Upper lobe of left lung (tissue), 6 donors: ENCODE results near the gene TNFRSF18. TPM values are rescaled to one million over a fixed set of nuclear protein-coding genes. Genes with fewer than 3 reads are reported as not detected.

Source experiments
- ATAC-seq, 2 donors: fragments of 200-7000 bp; cut with Tn5 transposase; one replicate each; pipeline ENCODE4 v1.9.1; 2022; ENCODE audit warnings: mild to moderate bottlenecking in 2 of 2, moderate library complexity in 2 of 2; ENCODE audit not compliant: low FRiP score in 2 of 2
- DNase-seq, 2 donors: peaks; one replicate each; pipeline ENCODE4 v3.0.0-alpha.2; 2019 to 2020
- H3K27ac ChIP-seq, 4 donors: fragments of 200-600 bp; sonication (generic); one replicate each; pipeline ENCODE4 v1.5.1; 2016 to 2019
- H3K27me3 ChIP-seq, 4 donors: fragments of 200-600 bp; sonication (generic); one replicate each; pipeline ENCODE4 v1.5.1; 2017 to 2019
- H3K36me3 ChIP-seq, 4 donors: fragments of 200-600 bp; sonication (generic); one replicate each; pipeline ENCODE4 v1.5.1; 2016 to 2019
- H3K4me1 ChIP-seq, 4 donors: fragments of 200-600 bp; sonication (generic); one replicate each; pipeline ENCODE4 v1.5.1; 2018 to 2019
- H3K4me3 ChIP-seq, 4 donors: fragments of 200-600 bp; sonication (generic); one replicate each; pipeline ENCODE4 v1.5.1; 2017 to 2019; ENCODE audit warnings: mild to moderate bottlenecking in 2 of 4, moderate library complexity in 1 of 4
- H3K9me3 ChIP-seq, 4 donors: fragments of 200-600 bp; sonication (generic); one replicate each; pipeline ENCODE4 v1.5.1; 2018 to 2019
- EP300 ChIP-seq, 4 donors: sonication (generic); formaldehyde crosslinking; IDR thresholded peaks; one replicate each; pipeline ENCODE4 v1.5.1; 2017; ENCODE audit warnings: antibody characterized with exemption in 4 of 4, control low read depth in 2 of 4
- POLR2A ChIP-seq, 4 donors: fragments of 450-650 bp; IDR thresholded peaks; one replicate each; pipeline ENCODE4 v1.5.1; 2016 to 2017; ENCODE audit warnings: antibody characterized with exemption in 4 of 4, mild to moderate bottlenecking in 2 of 4
- POLR2AphosphoS5 ChIP-seq, 2 donors: sonication (generic); formaldehyde crosslinking; IDR thresholded peaks; one replicate each; pipeline ENCODE4 v1.5.1; 2017; ENCODE audit warnings: antibody characterized with exemption in 2 of 2
- WGBS, 2 donors: methylation state at CpG; one replicate each; pipeline ENCODE4 v1.1.5; 2017 to 2018; 5-methylcytosine and 5-hydroxymethylcytosine counted together
- total RNA-seq, 6 donors: library from RNA; depleted of rRNA in 4 of 6; stranded (reverse); fragments of >200 nt in 4 of 6; gene quantifications; one replicate each; pipeline versions ENCODE4 v1.1.0 to v1.2.1, GENCODE V29; 2016 to 2021
- TF ChIP-seq, protein P1 (sequence below), 6 experiments: fragments of 450-650 bp in 4 of 6; fragments of 200-600 bp in 2 of 6; sonication (generic) in 2 of 6; IDR thresholded peaks; one replicate each; pipeline ENCODE4 v1.5.1; 2016 to 2019; ENCODE audit warnings: antibody characterized with exemption in 6 of 6
- donor health status: DM: no; HTN: no; CAD: no; lungs with moderate emphysema.
- donor health status: DM: no; HTN: yes; CAD: no; lungs with severe emphysema.

TNFRSF18 gene, protein sequence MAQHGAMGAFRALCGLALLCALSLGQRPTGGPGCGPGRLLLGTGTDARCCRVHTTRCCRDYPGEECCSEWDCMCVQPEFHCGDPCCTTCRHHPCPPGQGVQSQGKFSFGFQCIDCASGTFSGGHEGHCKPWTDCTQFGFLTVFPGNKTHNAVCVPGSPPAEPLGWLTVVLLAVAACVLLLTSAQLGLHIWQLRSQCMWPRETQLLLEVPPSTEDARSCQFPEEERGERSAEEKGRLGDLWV
- 1 to 10 TPM in 4 of 6 donors, under 1 TPM in 1, not detected in 1; 0.89 to 3.4 (median 2.1) TPM for total RNA-seq

- Histone ChIP-seq H3K27ac (peak within 1 kb of the TSS in 2 of 4 donors; percentile 16 to 39), H3K27me3 (peaks cover 0 to 21% (median 11%) of the 10 kb centered on the region in 4 donors), H3K4me3 (peak within 1 kb of the TSS in 3 of 4 donors; percentile 23 to 36 (median 35)), H3K9me3 (no peaks in the 10 kb centered on the region), H3K4me1 (peaks cover 16 to 38% (median 27%) of the 10 kb centered on the region in 4 donors), H3K36me3 (no peaks in the 10 kb centered on the region)
- DNase-seq: peak; percentile 64 to 88
- 3 to 57% methylated on average over 3 to 21 of the region's 49 CpGs for WGBS, 2 donors
- ATAC-seq: peak in 1 of 2 donors; percentile 22
- TF ChIP-seq EP300 (IDR thresholded peaks at IDR 0.05) (no peak), POLR2AphosphoS5 (IDR thresholded peaks at IDR 0.05) (no peak), POLR2A (IDR thresholded peaks at IDR 0.05) (no peak)
- TF ChIP-seq, protein P1, sequence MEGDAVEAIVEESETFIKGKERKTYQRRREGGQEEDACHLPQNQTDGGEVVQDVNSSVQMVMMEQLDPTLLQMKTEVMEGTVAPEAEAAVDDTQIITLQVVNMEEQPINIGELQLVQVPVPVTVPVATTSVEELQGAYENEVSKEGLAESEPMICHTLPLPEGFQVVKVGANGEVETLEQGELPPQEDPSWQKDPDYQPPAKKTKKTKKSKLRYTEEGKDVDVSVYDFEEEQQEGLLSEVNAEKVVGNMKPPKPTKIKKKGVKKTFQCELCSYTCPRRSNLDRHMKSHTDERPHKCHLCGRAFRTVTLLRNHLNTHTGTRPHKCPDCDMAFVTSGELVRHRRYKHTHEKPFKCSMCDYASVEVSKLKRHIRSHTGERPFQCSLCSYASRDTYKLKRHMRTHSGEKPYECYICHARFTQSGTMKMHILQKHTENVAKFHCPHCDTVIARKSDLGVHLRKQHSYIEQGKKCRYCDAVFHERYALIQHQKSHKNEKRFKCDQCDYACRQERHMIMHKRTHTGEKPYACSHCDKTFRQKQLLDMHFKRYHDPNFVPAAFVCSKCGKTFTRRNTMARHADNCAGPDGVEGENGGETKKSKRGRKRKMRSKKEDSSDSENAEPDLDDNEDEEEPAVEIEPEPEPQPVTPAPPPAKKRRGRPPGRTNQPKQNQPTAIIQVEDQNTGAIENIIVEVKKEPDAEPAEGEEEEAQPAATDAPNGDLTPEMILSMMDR (IDR thresholded peaks at IDR 0.05): no peak
These were observed at the start of gene TNFRSF18 for GRCh38 chr1:1206376-1206965. TSS of gene TNFRSF18 (minus strand) at chr1:1206592. CDS start at chr1:1206571, 21 bp downstream.

- DNase-seq (peak in 1 of 2 donors; percentile 73), ATAC-seq (no peak)
- Histone ChIP-seq H3K4me1 (peaks cover 0 to 13% (median under 1%) of the 10 kb centered on the region in 4 donors), H3K4me3 (no peak overlapping the region), H3K27ac (no peak overlapping the region), H3K27me3 (no peaks in the 10 kb centered on the region), H3K36me3 (peaks cover 26 to 73% (median 55%) of the 10 kb centered on the region in 4 donors), H3K9me3 (no peaks in the 10 kb centered on the region)
- TF ChIP-seq POLR2AphosphoS5 (IDR thresholded peaks at IDR 0.05) (no peak), POLR2A (IDR thresholded peaks at IDR 0.05) (no peak), EP300 (IDR thresholded peaks at IDR 0.05) (no peak)
- TF ChIP-seq, protein P1 (IDR thresholded peaks at IDR 0.05): no peak
- 95 to 100% methylated on average over 1 to 10 of the region's 10 CpGs for WGBS, 2 donors
These were observed 49.2 kb upstream of the TNFRSF18 start for GRCh38 chr1:1255611-1256010.

DNA sequence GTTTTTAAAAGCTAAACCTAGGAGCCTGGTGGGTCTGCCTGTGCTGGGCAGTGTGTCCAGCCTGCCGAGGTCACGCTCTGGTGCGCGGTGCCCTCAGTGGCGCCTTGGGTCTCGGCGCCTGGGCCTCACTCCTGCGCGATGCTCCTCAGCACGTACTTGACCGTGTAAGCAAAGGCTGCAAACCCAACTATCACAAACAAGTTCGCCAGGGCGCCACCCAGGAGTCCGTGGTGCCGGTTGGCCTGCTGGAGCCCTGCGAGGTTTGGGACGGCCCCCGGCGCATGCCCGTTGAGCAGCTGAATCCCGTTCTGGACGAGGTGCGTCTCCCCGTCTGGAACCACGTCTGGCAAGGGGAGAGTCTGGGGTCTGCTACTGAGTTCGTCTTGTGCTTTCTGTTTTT lies 48.7 kb upstream of the TNFRSF18 start:
- Histone ChIP-seq H3K36me3 (peaks cover 26 to 70% (median 52%) of the 10 kb centered on the region in 4 donors), H3K4me1 (peaks cover 0 to 8% (median 2%) of the 10 kb centered on the region in 4 donors), H3K4me3 (no peak overlapping the region), H3K27me3 (no peaks in the 10 kb centered on the region), H3K9me3 (no peaks in the 10 kb centered on the region), H3K27ac (no peak overlapping the region)
- 96 to 97% methylated on average over 26 of the region's 26 CpGs for WGBS, 2 donors
- ATAC-seq (no peak), DNase-seq (peak in 1 of 2 donors; percentile 85)
- TF ChIP-seq POLR2A (IDR thresholded peaks at IDR 0.05): no peak
- no peak for TF ChIP-seq POLR2AphosphoS5 (IDR thresholded peaks at IDR 0.05)
- no peak for TF ChIP-seq EP300 (IDR thresholded peaks at IDR 0.05)
- TF ChIP-seq, protein P1 (IDR thresholded peaks at IDR 0.05): no peak

DNA sequence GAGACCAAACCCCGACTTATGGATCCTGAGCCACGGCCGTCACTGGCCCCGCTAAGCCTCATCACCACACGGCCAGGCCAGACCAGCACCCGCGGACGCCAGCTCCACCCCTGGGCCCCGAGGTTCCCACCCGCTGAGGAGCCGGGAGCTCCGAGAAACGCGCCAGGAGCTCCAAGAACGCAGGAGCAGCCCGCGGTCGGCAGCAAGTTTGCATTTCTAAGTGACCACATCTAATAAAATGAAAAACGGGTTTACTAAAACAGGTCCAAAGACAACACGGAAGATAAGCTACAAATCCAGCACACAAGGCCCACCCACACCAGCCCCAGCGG lies 48.2 kb upstream of the TNFRSF18 start:
- ATAC-seq (no peak), DNase-seq (no peak)
- H3K27ac ChIP-seq: no peak overlapping the region
- H3K4me1 ChIP-seq: peaks cover 0 to 8% (median 2%) of the 10 kb centered on the region in 4 donors
- TF ChIP-seq, protein P1 (IDR thresholded peaks at IDR 0.05): no peak
- TF ChIP-seq POLR2AphosphoS5 (IDR thresholded peaks at IDR 0.05): no peak
- TF ChIP-seq EP300 (IDR thresholded peaks at IDR 0.05): no peak
- TF ChIP-seq POLR2A (IDR thresholded peaks at IDR 0.05): no peak
- H3K4me3 ChIP-seq: no peak overlapping the region
- 93% methylated on average over 21 of the region's 21 CpGs for WGBS, 2 donors
- H3K27me3 ChIP-seq: no peaks in the 10 kb centered on the region
- H3K36me3 ChIP-seq: peaks cover 26 to 66% (median 49%) of the 10 kb centered on the region in 4 donors
- no peaks in the 10 kb centered on the region for H3K9me3 ChIP-seq
